MCF 10A (cell line): ENCODE results near the gene PTPRK. TPM values are rescaled to one million over a fixed set of nuclear protein-coding genes. Genes with fewer than 3 reads are reported as not detected.
A peak's percentile ranks its signal among the peaks of the same experiment; 100 is the strongest.

Experiments used
- BruUV-seq: library from RNA; stranded (reverse); fragments of 400-500 nt; replicated peaks from 2 replicates; lab custom pipeline; 2021; lab: Mats Ljungman, UMichigan
- CTCF ChIA-PET: fragments of 300-600 bp; sonication (Branson Sonifier 250); formaldehyde crosslinking; extraction: SDS; loops from one replicate; lab custom pipeline; 2021; ENCODE audit warnings: antibody characterized with exemption, inconsistent platforms; lab: Yijun Ruan, JAX
- POLR2A ChIA-PET: fragments of 300-600, 350-650 bp; sonication (Branson Sonifier 250); formaldehyde crosslinking; extraction: SDS; loops from one replicate; lab custom pipeline; 2020; ENCODE audit warnings: antibody characterized with exemption, inconsistent platforms; lab: Yijun Ruan, JAX
- DNase-seq: peaks from one replicate; pipeline ENCODE4 v3.0.0-alpha.2; 2018; ENCODE audit not compliant: unreplicated experiment
- H3K27ac Mint-ChIP-seq: one replicate; pipeline ENCODE4 v1.8.0; 2022; ENCODE audit warnings: mild to moderate bottlenecking, low read depth, mixed read lengths; ENCODE audit not compliant: unreplicated experiment
- H3K27me3 Mint-ChIP-seq: one replicate; pipeline ENCODE4 v1.8.0; 2022; ENCODE audit warnings: mixed read lengths; ENCODE audit not compliant: insufficient read depth, unreplicated experiment
- H3K36me3 Mint-ChIP-seq: one replicate; pipeline ENCODE4 v1.8.0; 2022; ENCODE audit warnings: mild to moderate bottlenecking, moderate library complexity, mixed read lengths; ENCODE audit not compliant: insufficient read depth, unreplicated experiment
- H3K4me1 Mint-ChIP-seq: one replicate; pipeline ENCODE4 v1.8.0; 2022; ENCODE audit warnings: mixed read lengths; ENCODE audit not compliant: insufficient read depth, unreplicated experiment
- H3K4me3 Mint-ChIP-seq: one replicate; pipeline ENCODE4 v1.8.0; 2022; ENCODE audit warnings: mild to moderate bottlenecking, moderate library complexity, mixed read lengths; ENCODE audit not compliant: unreplicated experiment
- H3K9me3 Mint-ChIP-seq: one replicate; pipeline ENCODE4 v1.8.0; 2022; ENCODE audit warnings: mixed read lengths; ENCODE audit not compliant: unreplicated experiment
- intact Hi-C: fragments of 100-400 bp; cut with micrococcal nuclease; formaldehyde crosslinking; loops from 2 replicates; pipeline ENCODE4 v1.14.1; 2022
- total RNA-seq: library from RNA; stranded (reverse); gene quantifications from 2 replicates; pipeline ENCODE4 v1.2.3, GENCODE V29; 2022
- TF ChIP-seq, protein P1 (sequence below): fragments of 200-600 bp; IDR thresholded peaks from one replicate; pipeline ENCODE4 v1.8.0; 2022; ENCODE audit warnings: antibody characterized with exemption, mild to moderate bottlenecking; ENCODE audit not compliant: unreplicated experiment

Gene PTPRK
- total RNA-seq, 1 experiment from 2014 or later = 50.2 TPM

GRCh38 chr6:128017288-128017687, 503.1 kb downstream of the PTPRK start:
- no TSS peak for BruUV-seq
- ChIA-PET CTCF (interaction anchor here (0.6 kb wide), 1 partner anchor 44 kb away, joined by 4 read pairs; no protein-coding TSS in a partner anchor), POLR2A (interaction anchor here (1.0 kb wide), 1 partner anchor 12 kb away, joined by 4 read pairs; no protein-coding TSS in a partner anchor)
- TF ChIP-seq, protein P1, sequence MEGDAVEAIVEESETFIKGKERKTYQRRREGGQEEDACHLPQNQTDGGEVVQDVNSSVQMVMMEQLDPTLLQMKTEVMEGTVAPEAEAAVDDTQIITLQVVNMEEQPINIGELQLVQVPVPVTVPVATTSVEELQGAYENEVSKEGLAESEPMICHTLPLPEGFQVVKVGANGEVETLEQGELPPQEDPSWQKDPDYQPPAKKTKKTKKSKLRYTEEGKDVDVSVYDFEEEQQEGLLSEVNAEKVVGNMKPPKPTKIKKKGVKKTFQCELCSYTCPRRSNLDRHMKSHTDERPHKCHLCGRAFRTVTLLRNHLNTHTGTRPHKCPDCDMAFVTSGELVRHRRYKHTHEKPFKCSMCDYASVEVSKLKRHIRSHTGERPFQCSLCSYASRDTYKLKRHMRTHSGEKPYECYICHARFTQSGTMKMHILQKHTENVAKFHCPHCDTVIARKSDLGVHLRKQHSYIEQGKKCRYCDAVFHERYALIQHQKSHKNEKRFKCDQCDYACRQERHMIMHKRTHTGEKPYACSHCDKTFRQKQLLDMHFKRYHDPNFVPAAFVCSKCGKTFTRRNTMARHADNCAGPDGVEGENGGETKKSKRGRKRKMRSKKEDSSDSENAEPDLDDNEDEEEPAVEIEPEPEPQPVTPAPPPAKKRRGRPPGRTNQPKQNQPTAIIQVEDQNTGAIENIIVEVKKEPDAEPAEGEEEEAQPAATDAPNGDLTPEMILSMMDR = no peak
- no peak overlapping the region for H3K4me3 Mint-ChIP-seq
- no peak overlapping the region for H3K27ac Mint-ChIP-seq
- no peaks in the 10 kb centered on the region for H3K9me3 Mint-ChIP-seq
- H3K4me1 Mint-ChIP-seq = peaks cover 6% of the 10 kb centered on the region
- no peak for DNase-seq
- no peaks in the 10 kb centered on the region for H3K36me3 Mint-ChIP-seq
- intact Hi-C loops = loop anchor here (10.0 kb wide), 1 partner anchor 132 kb away; no protein-coding TSS in a partner anchor
- H3K27me3 Mint-ChIP-seq = no peaks in the 10 kb centered on the region

DNA sequence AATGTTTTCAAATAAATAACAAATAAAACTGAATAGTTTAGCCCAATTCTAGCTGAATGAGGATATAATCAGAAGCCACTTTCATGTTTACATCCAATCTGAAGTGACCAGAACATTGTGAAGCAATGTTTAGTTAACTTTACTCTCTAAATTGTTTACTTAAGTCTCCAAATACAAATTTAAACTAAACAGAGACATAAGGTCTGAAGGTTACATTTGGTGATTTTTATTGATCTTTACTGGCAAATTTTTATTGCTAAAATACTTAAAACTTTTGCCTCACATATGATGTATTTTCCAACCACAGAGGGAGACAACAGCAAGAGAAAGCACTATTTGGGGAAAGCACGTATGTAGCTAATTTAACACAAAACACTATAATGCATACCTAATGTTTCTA, 512.7 kb downstream of the PTPRK start:
- Mint-ChIP-seq H3K9me3 (no peaks in the 10 kb centered on the region), H3K4me1 (no peaks in the 10 kb centered on the region), H3K4me3 (no peak overlapping the region), H3K36me3 (peaks cover 7% of the 10 kb centered on the region), H3K27ac (no peak overlapping the region), H3K27me3 (no peaks in the 10 kb centered on the region)
- CTCF ChIA-PET = interaction anchor here (0.5 to 1.2 kb wide), 3 partner anchors 16 to 509 kb away, joined by 3 to 4 read pairs (median 3); no protein-coding TSS in a partner anchor
- intact Hi-C loops = no loop called here
- DNase-seq = no peak
- POLR2A ChIA-PET = interaction anchor here (0.5 to 0.6 kb wide), 2 partner anchors 30 to 349 kb away, joined by 3 read pairs; no protein-coding TSS in a partner anchor
- TF ChIP-seq, protein P1 = no peak
- BruUV-seq = no TSS peak

- TF ChIP-seq, protein P1 = no peak
- ChIA-PET CTCF (no interaction called here), POLR2A (interaction anchor here (1.0 kb wide), 1 partner anchor 12 kb away, joined by 4 read pairs; no protein-coding TSS in a partner anchor)
- peaks cover 7% of the 10 kb centered on the region for H3K36me3 Mint-ChIP-seq
- intact Hi-C loops = no loop called here
- no peaks in the 10 kb centered on the region for H3K4me1 Mint-ChIP-seq
- H3K27ac Mint-ChIP-seq = no peak overlapping the region
- BruUV-seq = no TSS peak
- no peaks in the 10 kb centered on the region for H3K9me3 Mint-ChIP-seq
- peak; percentile 47 for DNase-seq
- no peak overlapping the region for H3K4me3 Mint-ChIP-seq
- no peaks in the 10 kb centered on the region for H3K27me3 Mint-ChIP-seq
These were observed 515.4 kb downstream of the PTPRK start for GRCh38 chr6:128005009-128005408.

- CTCF ChIA-PET = interaction anchor here (0.6 to 0.7 kb wide), 2 partner anchors 36 to 516 kb away, joined by 3 read pairs; no protein-coding TSS in a partner anchor
- no peak overlapping the region for H3K4me3 Mint-ChIP-seq
- POLR2A ChIA-PET = no interaction called here
- intact Hi-C loops = no loop called here
- H3K9me3 Mint-ChIP-seq = no peaks in the 10 kb centered on the region
- no peak overlapping the region for H3K27ac Mint-ChIP-seq
- BruUV-seq = no TSS peak
- H3K36me3 Mint-ChIP-seq = peaks cover 12% of the 10 kb centered on the region
- H3K27me3 Mint-ChIP-seq = no peaks in the 10 kb centered on the region
- TF ChIP-seq, protein P1 = no peak
- DNase-seq = no peak
- H3K4me1 Mint-ChIP-seq = no peaks in the 10 kb centered on the region
These were observed 520.0 kb downstream of the PTPRK start for GRCh38 chr6:128000363-128000762.
